H1 (cell line): ENCODE measurements around the gene CCDC78. TPM values are rescaled to one million over a fixed set of nuclear protein-coding genes. Genes with fewer than 3 reads are reported as not detected.

Experiments used
- CEBPB ChIP-seq: IDR thresholded peaks from 2 replicates; pipeline ENCODE4 v1.6.1; 2012; ENCODE audit warnings: low read depth, low read length
- RFX5 ChIP-seq: IDR thresholded peaks from 2 replicates; pipeline ENCODE4 v1.6.1; 2011; ENCODE audit warnings: low read depth, low read length, improper control_type of control experiment, borderline replicate concordance
- SIX5 ChIP-seq: IDR thresholded peaks from 2 replicates; pipeline ENCODE4 v1.6.1; 2011; ENCODE audit warnings: mild to moderate bottlenecking, low read depth, low read length
- SP1 ChIP-seq: IDR thresholded peaks from 2 replicates; pipeline ENCODE4 v1.6.1; 2011; ENCODE audit warnings: low read depth, low read length
- TEAD4 ChIP-seq: IDR thresholded peaks from 2 replicates; pipeline ENCODE4 v1.6.1; 2012; ENCODE audit warnings: low read depth, low read length, inconsistent platforms, mixed read lengths
- ZNF274 ChIP-seq: IDR thresholded peaks from 2 replicates; pipeline ENCODE4 v1.7.0; 2012; ENCODE audit warnings: low read length, borderline replicate concordance; ENCODE audit errors: extremely low read depth
- polyA plus RNA-seq, 7 experiments: library from polyadenylated mRNA; depleted of rRNA in 3 of 7; stranded (reverse) in 5 of 7; unstranded in 2 of 7; fragments of >200 nt in 5 of 7; fragments of 200-250 nt in 2 of 7; gene quantifications; 1 replicate in 5 of 7; 2 replicates in 1 of 7; 4 replicates in 1 of 7; pipeline versions ENCODE4 v1.2.1 to v1.2.3, GENCODE V29; 2011 to 2013; ENCODE audit warnings: missing spikeins in 2 of 7, mixed read lengths in 2 of 7
- total RNA-seq: library from RNA; stranded (reverse); fragmentation: NEBNext Ultra II Directional; extraction: Animal tissue kit (Norgen Biotek cat#: 25700); gene quantifications from 2 replicates; pipeline ENCODE4 v1.2.1, GENCODE V29; 2021
- TF ChIP-seq, protein P1 (sequence below): fragments of 300-600 bp; sonication (generic); IDR thresholded peaks from 2 replicates; pipeline ENCODE4 v1.7.1; 2012; ENCODE audit warnings: low read length, moderate library complexity, mild to moderate bottlenecking, inconsistent platforms; ENCODE audit not compliant: insufficient replicate concordance
- TF ChIP-seq, protein P2 (sequence below): IDR thresholded peaks from 2 replicates; pipeline ENCODE4 v1.6.1; 2012; ENCODE audit warnings: inconsistent platforms
- TF ChIP-seq, protein P3 (sequence below): IDR thresholded peaks from 2 replicates; pipeline ENCODE4 v1.6.1; 2012; ENCODE audit warnings: inconsistent platforms

CCDC78 gene
- total and polyA plus RNA-seq, 2 of the 8 experiments (the other 6 are each of a cell fraction or from before 2014, with no cell fraction given), result 7.1 to 8.5 TPM

DNA sequence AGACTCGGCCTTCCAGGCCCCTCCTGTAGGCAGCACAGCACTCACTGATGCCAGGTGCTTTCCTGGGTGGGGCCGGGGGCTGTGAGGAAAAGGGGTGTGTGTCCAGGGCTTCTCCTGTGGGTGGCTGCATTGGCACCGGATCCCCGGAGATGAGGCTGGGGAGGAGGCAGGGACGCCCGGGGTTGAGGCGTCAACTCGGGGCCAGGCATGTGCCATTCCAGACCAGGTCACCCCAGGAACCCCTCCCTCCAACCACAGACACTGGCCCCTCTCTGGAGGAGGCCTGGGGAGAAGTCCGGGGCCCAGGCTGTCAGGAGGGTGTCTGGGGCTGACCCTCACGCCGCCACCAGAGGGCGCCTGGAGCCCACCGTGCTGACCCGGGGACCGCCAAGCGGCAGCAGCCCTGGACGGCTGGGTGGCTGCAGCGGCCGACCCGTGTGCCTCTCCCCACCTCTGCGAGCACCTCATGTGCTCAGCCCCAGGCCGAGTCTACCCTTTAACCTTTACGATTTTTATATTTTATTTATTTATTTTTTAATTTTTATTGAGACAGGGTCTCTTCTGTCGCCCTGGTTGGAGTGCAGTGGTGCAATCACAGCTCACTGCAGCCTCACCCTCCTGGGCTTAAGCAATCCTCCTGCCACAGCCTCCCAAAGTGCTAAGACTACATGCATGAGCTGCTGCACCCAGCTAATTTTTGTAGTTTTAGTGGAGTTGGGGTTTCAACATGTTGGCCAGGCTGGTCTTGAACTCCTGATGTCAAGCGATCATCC, 14.5 kb downstream of the CCDC78 start (continued):
- TF ChIP-seq, protein P1, sequence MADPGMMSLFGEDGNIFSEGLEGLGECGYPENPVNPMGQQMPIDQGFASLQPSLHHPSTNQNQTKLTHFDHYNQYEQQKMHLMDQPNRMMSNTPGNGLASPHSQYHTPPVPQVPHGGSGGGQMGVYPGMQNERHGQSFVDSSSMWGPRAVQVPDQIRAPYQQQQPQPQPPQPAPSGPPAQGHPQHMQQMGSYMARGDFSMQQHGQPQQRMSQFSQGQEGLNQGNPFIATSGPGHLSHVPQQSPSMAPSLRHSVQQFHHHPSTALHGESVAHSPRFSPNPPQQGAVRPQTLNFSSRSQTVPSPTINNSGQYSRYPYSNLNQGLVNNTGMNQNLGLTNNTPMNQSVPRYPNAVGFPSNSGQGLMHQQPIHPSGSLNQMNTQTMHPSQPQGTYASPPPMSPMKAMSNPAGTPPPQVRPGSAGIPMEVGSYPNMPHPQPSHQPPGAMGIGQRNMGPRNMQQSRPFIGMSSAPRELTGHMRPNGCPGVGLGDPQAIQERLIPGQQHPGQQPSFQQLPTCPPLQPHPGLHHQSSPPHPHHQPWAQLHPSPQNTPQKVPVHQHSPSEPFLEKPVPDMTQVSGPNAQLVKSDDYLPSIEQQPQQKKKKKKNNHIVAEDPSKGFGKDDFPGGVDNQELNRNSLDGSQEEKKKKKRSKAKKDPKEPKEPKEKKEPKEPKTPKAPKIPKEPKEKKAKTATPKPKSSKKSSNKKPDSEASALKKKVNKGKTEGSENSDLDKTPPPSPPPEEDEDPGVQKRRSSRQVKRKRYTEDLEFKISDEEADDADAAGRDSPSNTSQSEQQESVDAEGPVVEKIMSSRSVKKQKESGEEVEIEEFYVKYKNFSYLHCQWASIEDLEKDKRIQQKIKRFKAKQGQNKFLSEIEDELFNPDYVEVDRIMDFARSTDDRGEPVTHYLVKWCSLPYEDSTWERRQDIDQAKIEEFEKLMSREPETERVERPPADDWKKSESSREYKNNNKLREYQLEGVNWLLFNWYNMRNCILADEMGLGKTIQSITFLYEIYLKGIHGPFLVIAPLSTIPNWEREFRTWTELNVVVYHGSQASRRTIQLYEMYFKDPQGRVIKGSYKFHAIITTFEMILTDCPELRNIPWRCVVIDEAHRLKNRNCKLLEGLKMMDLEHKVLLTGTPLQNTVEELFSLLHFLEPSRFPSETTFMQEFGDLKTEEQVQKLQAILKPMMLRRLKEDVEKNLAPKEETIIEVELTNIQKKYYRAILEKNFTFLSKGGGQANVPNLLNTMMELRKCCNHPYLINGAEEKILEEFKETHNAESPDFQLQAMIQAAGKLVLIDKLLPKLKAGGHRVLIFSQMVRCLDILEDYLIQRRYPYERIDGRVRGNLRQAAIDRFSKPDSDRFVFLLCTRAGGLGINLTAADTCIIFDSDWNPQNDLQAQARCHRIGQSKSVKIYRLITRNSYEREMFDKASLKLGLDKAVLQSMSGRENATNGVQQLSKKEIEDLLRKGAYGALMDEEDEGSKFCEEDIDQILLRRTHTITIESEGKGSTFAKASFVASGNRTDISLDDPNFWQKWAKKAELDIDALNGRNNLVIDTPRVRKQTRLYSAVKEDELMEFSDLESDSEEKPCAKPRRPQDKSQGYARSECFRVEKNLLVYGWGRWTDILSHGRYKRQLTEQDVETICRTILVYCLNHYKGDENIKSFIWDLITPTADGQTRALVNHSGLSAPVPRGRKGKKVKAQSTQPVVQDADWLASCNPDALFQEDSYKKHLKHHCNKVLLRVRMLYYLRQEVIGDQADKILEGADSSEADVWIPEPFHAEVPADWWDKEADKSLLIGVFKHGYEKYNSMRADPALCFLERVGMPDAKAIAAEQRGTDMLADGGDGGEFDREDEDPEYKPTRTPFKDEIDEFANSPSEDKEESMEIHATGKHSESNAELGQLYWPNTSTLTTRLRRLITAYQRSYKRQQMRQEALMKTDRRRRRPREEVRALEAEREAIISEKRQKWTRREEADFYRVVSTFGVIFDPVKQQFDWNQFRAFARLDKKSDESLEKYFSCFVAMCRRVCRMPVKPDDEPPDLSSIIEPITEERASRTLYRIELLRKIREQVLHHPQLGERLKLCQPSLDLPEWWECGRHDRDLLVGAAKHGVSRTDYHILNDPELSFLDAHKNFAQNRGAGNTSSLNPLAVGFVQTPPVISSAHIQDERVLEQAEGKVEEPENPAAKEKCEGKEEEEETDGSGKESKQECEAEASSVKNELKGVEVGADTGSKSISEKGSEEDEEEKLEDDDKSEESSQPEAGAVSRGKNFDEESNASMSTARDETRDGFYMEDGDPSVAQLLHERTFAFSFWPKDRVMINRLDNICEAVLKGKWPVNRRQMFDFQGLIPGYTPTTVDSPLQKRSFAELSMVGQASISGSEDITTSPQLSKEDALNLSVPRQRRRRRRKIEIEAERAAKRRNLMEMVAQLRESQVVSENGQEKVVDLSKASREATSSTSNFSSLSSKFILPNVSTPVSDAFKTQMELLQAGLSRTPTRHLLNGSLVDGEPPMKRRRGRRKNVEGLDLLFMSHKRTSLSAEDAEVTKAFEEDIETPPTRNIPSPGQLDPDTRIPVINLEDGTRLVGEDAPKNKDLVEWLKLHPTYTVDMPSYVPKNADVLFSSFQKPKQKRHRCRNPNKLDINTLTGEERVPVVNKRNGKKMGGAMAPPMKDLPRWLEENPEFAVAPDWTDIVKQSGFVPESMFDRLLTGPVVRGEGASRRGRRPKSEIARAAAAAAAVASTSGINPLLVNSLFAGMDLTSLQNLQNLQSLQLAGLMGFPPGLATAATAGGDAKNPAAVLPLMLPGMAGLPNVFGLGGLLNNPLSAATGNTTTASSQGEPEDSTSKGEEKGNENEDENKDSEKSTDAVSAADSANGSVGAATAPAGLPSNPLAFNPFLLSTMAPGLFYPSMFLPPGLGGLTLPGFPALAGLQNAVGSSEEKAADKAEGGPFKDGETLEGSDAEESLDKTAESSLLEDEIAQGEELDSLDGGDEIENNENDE, result no peak
- no peak for TF ChIP-seq SIX5
- TF ChIP-seq, protein P2, sequence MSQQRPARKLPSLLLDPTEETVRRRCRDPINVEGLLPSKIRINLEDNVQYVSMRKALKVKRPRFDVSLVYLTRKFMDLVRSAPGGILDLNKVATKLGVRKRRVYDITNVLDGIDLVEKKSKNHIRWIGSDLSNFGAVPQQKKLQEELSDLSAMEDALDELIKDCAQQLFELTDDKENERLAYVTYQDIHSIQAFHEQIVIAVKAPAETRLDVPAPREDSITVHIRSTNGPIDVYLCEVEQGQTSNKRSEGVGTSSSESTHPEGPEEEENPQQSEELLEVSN, result peak; percentile 74; the same call in 1 of the 2 replicates
- no peak for TF ChIP-seq RFX5
- TF ChIP-seq SP1, result no peak
- no peak for TF ChIP-seq ZNF274
- no peak for TF ChIP-seq CEBPB
- TF ChIP-seq TEAD4, result no peak
- TF ChIP-seq, protein P3, sequence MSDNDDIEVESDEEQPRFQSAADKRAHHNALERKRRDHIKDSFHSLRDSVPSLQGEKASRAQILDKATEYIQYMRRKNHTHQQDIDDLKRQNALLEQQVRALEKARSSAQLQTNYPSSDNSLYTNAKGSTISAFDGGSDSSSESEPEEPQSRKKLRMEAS, result peak; percentile 46; the same call in 1 of the 2 replicates
